Mesangial cell (primary cell): ENCODE data around the gene ZNF728. TPM values are rescaled to one million over a fixed set of nuclear protein-coding genes. Genes with fewer than 3 reads are reported as not detected.

Experiments
- total RNA-seq: library from RNA; depleted of rRNA; stranded (reverse); fragments of >200 nt; gene quantifications from 2 replicates; pipeline ENCODE4 v1.2.3, GENCODE V29; 2015

ZNF728 gene
- total RNA-seq: not detected in 2 replicates

DNA sequence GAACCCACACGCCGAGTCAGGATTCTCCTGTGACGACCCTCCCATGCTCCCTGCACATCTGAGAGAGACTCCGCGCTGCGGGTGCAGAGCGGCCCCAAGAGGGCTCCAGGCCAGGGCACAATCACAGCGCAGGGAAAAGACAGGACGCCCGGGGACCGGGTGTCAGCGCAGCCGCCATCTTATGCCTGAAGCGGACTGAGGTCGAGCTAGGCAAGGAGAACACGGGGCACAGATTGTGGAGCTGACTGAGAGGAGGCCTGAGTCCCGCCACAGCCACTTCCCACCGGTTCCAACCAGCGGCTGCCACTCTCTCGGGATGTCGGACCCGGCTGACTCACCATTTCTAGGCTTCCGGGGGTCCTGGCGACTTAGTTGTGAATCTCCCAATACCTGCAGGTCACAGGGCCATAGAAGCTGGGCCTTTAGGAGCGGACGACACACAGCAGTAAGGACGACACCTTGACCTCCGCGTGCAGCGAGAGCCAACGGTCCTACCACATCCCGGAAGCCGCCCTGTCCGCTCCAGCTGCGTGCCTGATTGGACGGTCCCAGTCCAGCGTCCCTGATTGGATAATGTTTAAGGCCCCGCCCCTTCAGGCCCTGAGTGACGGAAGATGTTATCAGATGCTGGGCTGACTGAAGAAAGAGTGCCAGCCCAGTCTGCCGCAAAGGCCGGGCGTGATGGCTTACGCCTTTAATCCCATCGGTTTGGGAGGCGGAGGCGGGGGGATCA is at the start of gene ZNF728:
ZNF728 (minus strand) TSS at position 487 of the 733 bp plus-strand sequence; CDS start at position 341, 146 bp downstream.

Other genes starting within 250 kb of the ZNF728 start
- not detected in 2 replicates for gene ZNF99, start 219.0 kb downstream of the ZNF728 start, total RNA-seq
- gene ZNF723, start 170.9 kb downstream of the ZNF728 start, total RNA-seq: not detected in 2 replicates
- gene ZNF730, start 113.8 kb upstream of the ZNF728 start, total RNA-seq: 0.63 and 4.7 TPM in 2 replicates
- gene ZNF724, start 247.2 kb upstream of the ZNF728 start, total RNA-seq: 1.8 and 12.1 TPM in 2 replicates